HG02678 (cell line): ENCODE measurements around the gene WDR53.
"Not testable (repeated sequence)": the region's sequence is repeated elsewhere in the genome, so short reads cannot be mapped to it uniquely, and the experiment has no call there.

Experiments
- ATAC-seq: cut with Tn5 transposase; IDR thresholded peaks from one replicate; pipeline ENCODE4 v1.9.1; 2021; ENCODE audit warnings: mild to moderate bottlenecking, moderate library complexity; ENCODE audit not compliant: unreplicated experiment

WDR53 gene

DNA sequence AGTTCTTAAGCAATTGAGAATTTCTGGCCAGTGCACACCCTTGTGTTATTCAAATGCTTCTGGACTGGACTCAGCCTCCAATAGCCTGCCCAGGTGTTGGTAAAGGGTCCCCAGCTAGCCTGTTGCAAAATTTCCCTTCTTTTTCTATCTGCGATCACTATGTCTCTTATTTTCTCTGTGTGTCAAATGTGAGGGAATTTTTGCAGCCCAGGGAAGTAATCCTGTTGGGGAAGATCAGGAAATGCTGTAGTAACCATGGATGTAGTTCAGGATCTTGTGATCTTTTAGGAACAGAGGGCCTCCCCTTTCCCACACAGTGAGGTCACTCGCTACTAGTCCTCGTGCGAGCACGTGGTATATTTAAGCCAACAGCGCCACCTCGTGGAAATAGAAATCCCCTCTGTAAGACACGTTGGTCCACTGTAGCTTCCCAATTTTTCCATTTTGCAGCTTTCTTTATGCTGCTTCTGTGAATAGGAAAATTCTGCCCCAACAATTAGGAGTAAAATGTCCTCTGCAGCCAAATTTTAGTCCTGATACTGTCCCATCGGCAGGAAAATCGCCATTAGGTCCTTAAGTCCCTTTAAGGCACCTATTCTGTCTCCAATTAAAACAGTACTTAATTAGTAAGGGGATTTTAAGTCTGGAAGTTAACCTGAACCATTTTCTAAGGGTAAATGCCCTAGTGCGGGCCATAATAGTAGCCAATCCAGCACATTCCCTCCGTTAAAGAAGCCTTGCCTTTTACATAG lies 49.2 kb downstream of the WDR53 start:
- no peak for ATAC-seq

DNA sequence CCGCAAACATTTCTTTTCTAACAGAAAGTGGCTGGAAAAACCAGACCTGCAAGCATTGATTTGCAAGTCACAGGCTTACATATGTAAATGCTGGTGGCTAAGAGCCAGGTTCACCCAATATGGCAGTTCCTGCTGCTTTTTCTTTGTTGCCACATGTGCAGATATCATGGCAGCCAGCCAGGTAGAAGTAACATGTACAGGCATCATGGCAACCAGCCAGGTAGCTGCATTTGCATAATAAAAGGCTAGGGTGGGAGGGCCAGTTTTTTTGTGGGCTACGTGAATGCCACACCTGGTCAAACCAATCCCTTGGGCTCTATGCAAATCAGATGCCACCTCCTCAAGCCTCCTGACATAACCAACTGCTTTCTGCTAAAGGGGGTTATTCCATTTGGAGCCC lies 50.4 kb downstream of the WDR53 start:
- ATAC-seq, result no peak

DNA sequence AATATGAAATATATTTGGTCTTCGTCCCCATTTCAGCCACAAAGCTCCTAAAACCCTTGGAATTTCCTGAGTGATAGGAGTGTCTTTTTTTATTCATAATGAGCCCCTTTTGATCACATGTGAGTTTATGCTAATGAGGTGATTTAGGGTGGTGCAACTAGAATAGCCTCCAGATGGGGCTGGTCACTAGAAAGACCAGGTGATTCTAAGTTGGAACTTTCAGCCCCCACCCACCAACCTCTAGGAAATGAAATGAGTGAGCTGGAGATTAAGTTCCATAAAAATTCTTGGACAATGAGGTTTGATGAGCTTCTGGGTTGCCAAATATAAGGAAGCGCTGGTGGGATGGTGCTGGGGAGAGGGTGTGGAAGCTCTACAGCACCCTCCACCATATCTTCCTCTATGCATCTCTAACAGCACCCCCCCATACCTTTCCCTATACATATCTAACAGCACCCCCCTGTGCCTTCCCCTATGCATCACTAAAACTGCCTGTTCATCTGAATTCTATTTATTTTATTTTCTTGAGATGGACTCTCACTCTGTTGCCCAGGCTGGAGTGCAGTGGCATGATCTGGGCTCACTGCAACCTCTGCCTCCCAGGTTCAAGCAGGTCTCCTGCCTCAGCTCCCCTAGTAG lies 51.1 kb downstream of the WDR53 start:
- no peak for ATAC-seq

DNA sequence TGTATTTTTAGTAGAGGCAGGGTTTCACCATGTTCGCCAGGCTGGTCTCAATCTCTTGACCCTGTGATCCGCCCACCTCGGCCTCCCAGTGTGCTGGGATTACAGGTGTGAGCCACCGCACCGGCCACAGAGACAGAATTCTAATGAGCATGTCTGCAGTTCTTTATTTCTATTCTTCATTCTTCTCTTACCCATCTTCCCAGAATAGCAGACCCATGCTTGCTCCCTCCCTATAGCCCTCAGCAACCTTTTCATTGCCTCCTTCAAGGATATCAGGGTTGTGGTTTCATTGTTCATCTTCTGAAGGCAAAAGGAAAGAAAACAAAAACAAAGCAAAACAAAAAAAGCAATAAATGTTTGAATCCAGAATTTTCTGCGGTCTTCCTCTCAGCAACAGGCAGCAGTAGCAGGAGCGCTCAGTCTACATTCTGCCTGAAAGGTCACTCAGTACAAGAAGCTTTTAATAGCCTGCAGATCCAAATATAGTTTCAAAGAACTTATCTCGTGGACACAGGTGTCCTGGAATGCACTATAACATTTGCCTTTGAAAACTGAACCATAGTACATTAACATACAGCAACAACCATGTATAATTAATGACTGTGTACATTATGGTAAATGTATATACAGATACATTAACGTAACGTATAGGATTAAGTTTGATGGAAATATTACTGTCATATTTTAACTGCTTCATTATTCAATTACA lies 53.3 kb downstream of the WDR53 start, which contains the start of gene SMCO1:
Gene SMCO1, minus strand, starts transcription at position 434 of the 709 bp plus-strand sequence. Its CDS starts 137 bp downstream, at position 297.
- ATAC-seq, result no peak

DNA sequence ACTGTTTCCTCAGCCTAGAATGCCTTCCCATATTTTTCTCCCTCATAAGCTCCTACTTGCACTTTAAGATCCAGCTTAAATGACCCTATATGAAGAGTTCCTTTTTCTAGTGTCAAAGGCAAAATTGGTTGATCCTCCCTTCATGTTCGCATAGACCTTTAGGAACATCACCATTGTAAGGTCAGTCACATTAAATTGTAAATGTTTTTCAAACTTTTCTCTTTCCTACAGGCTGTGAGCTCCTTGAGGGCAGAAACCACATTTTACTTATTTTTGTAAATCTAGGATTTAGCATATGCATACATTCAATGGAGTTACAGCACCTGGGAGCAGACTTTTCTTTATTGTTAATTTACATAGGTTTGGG lies 54.0 kb downstream of the WDR53 start:
- ATAC-seq, result no peak

DNA sequence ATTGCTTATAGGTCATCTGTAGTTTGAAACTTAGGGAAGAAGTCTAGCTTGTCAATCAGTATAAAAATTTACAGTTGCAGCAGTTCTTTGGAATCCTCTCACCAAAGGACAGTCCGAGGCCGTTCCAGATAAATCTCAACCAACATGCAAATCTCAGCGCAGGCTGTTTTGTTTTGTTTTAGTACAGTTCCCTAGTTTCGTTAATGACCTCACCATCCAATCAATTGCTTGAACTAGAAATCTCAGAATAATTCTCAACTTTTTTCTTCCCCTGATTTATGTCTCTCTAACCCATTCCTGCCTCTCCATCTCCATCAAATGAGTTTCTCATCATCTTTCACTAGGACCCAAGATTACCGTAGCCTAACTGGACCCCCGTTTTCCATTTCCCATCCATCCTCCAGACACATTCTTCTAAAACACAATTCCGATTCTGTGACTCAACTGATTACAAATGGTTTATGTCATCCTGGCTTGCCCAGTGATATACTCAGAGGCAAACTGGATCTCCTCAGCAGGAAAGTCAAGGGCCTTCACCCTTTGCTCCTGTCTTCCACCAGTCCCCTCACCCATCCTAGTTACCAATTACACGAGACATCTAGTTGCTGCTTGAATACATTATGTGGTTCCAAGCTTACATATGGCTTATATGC lies 54.5 kb downstream of the WDR53 start:
- ATAC-seq, result no peak

DNA sequence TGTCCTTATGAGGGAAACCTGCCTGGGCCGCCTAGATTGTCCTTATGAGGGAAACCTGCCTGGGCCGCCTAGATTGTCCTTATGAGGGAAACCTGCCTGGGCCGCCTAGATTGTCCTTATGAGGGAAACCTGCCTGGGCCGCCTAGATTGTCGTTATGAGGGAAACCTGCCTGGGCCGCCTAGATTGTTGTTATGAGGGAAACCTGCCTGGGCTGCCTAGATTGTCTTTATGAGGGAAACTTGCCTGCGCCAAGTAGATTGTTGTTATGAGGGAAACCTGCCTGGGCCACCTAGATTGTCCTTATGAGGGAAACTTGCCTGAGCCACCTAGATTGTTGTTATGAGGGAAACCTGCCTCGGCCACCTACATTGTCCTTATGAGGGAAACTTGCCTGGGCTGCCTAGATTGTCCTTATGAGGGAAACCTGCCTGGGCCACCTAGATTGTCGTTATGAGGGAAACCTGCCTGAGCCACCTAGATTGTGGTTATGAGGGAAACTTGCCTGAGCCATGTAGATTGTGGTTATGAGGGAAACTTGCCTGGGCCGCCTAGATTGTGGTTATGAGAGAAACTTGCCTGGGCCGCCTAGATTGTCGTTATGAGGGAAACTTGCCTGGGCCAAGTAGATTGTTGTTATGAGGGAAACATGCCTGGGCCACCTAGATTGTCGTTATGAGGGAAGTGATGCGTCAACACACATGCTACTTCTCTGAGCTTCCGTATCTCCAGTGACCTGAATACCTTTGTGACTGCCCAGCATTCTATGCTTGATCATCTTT lies 56.5 kb downstream of the WDR53 start:
- not testable (repeated sequence) for ATAC-seq

DNA sequence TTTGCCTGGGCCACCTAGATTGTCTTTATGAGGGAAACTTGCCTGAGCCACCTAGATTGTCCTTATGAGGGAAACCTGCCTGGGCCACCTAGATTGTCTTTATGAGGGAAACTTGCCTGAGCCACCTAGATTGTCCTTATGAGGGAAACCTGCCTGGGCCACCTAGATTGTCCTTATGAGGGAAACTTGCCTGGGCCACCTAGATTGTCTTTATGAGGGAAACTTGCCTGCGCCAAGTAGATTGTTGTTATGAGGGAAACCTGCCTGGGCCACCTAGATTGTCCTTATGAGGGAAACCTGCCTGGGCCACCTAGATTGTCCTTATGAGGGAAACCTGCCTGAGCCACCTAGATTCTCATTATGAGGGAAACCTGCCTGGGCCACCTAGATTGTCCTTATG lies 57.2 kb downstream of the WDR53 start:
- not testable (repeated sequence) for ATAC-seq

DNA sequence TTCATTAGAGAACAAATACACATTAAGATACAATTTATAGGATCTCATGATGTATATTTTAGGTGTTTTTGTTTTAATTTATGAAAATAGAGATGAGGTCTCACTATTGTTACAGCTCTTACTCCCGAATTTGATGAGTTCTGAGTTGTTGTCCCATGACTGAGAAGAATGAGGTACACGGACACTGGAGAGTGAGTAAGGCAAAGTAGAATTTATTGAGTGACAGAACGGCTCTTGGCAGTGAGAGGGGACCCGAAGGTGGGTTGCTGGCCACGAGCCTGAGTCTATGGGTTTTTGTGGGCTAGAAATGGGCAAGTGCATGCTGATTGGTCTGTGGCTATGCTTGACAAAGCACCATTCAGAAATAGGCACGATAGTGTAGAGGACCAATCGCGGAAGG lies 61.7 kb downstream of the WDR53 start:
- no peak for ATAC-seq

DNA sequence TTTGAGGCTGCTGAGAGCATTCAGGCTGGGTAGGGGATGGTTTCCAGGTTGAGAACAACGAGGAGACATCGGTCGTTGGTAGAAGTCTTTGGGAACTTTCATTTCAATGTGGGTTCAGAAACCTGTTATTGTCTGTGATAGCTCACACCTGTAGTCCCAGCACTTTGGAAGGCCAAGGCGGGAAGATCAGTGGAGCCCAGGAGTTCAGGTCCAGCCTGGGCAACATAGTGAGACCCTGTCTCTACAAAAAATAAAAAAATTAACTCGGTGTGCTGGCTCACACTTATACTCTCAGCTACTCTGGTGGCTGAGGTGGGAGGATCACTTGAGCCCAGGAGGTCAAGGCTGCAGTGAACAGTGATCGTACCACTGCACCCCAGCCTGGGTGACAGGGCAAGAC lies 63.8 kb downstream of the WDR53 start:
- ATAC-seq, result no peak
